HEK293 (cell line): Measurements from ENCODE around the gene EXD2.
A peak's percentile ranks its signal among the peaks of the same experiment; 100 is the strongest.
"Not testable (repeated sequence)": the region's sequence is repeated elsewhere in the genome, so short reads cannot be mapped to it uniquely, and the experiment has no call there.

Experiments used
- CTCF ChIA-PET: fragments of 350-600 bp; formaldehyde crosslinking; extraction: SDS; loops from one replicate; lab custom pipeline; 2021; ENCODE audit warnings: antibody characterized with exemption; lab: Yijun Ruan, JAX
- POLR2A ChIA-PET: fragments of 300-600 bp; formaldehyde crosslinking; extraction: SDS; loops from one replicate; lab custom pipeline; 2020; ENCODE audit warnings: antibody characterized with exemption, inconsistent platforms; lab: Yijun Ruan, JAX
- H3K27ac ChIP-seq: fragments of 200-500 bp; sonication (Bioruptor generic); 2 replicates; pipeline ENCODE4 v1.5.1; 2014; ENCODE audit warnings: low read depth, low read length, control low read depth, inconsistent platforms; ENCODE audit errors: extremely low read depth
- H3K36me3 ChIP-seq, 2 experiments: fragments of 200-500 bp in 1 of 2; sonication (Bioruptor generic) in 1 of 2; 1 replicate in 1 of 2; 2 replicates in 1 of 2; pipeline ENCODE4 v1.5.1; 2014 to 2017; ENCODE audit warnings: inconsistent platforms in 2 of 2, low read length in 2 of 2; ENCODE audit not compliant: control insufficient read depth in 2 of 2, insufficient read depth in 1 of 2
- H3K4me1 ChIP-seq: fragments of 200-500 bp; sonication (Bioruptor generic); 2 replicates; pipeline ENCODE4 v1.5.1; 2014; ENCODE audit warnings: mild to moderate bottlenecking, low read length, inconsistent platforms; ENCODE audit not compliant: control insufficient read depth, insufficient read depth
- H3K4me3 ChIP-seq: 2 replicates; pipeline ENCODE4 v1.5.1; 2011; ENCODE audit warnings: low read depth, mild to moderate bottlenecking, control low read depth, low read length, moderate library complexity
- H3K9me3 ChIP-seq: fragments of 200-500 bp; sonication (Bioruptor generic); 2 replicates; pipeline ENCODE4 v1.5.1; 2014; ENCODE audit warnings: low read depth, low read length, inconsistent platforms; ENCODE audit not compliant: control insufficient read depth, insufficient read depth
- HIC1 ChIP-seq: fragments of 450-650 bp; formaldehyde crosslinking; IDR thresholded peaks from 2 replicates; pipeline ENCODE4 v1.5.1; 2016; ENCODE audit warnings: missing biosample characterization, missing genetic modification characterization
- REST ChIP-seq: fragments of 450-650 bp; formaldehyde crosslinking; IDR thresholded peaks from 2 replicates; pipeline ENCODE4 v1.5.1; 2016; ENCODE audit warnings: missing biosample characterization, missing genetic modification characterization
- SALL2 ChIP-seq: fragments of 450-650 bp; formaldehyde crosslinking; IDR thresholded peaks from 2 replicates; pipeline ENCODE4 v1.5.0; 2017; ENCODE audit warnings: missing biosample characterization, mild to moderate bottlenecking, missing genetic modification characterization, borderline replicate concordance
- SP3 ChIP-seq: fragments of 450-650 bp; formaldehyde crosslinking; IDR thresholded peaks from 2 replicates; pipeline ENCODE4 v1.5.1; 2016; ENCODE audit warnings: missing biosample characterization, missing genetic modification characterization
- WT1 ChIP-seq: fragments of 450-650 bp; formaldehyde crosslinking; IDR thresholded peaks from 2 replicates; pipeline ENCODE4 v1.5.1; 2016; ENCODE audit warnings: missing biosample characterization, missing genetic modification characterization
- YY2 ChIP-seq: fragments of 450-650 bp; formaldehyde crosslinking; IDR thresholded peaks from 2 replicates; pipeline ENCODE4 v1.5.1; 2016; ENCODE audit warnings: missing biosample characterization, missing genetic modification characterization
- ZBTB10 ChIP-seq: fragments of 450-650 bp; formaldehyde crosslinking; IDR thresholded peaks from 2 replicates; pipeline ENCODE4 v1.5.1; 2016; ENCODE audit warnings: missing biosample characterization, missing genetic modification characterization
- ZBTB26 ChIP-seq: fragments of 450-650 bp; formaldehyde crosslinking; optimal IDR thresholded peaks from 2 replicates; pipeline ENCODE3; 2016; ENCODE audit warnings: missing biosample characterization, mild to moderate bottlenecking, missing genetic modification characterization
- ZNF146 ChIP-seq: fragments of 450-650 bp; formaldehyde crosslinking; IDR thresholded peaks from 2 replicates; pipeline ENCODE4 v1.5.1; 2016; ENCODE audit warnings: missing biosample characterization, missing genetic modification characterization
- ZNF157 ChIP-seq: fragments of 450-650 bp; formaldehyde crosslinking; IDR thresholded peaks from 2 replicates; pipeline ENCODE4 v1.5.1; 2016; ENCODE audit warnings: missing biosample characterization, missing genetic modification characterization
- ZNF223 ChIP-seq: fragments of 450-650 bp; formaldehyde crosslinking; IDR thresholded peaks from 2 replicates; pipeline ENCODE4 v1.5.1; 2016; ENCODE audit warnings: missing biosample characterization, missing genetic modification characterization
- ZNF274 ChIP-seq, 2 experiments: fragments of 200-500 bp in 1 of 2; fragments of 450-650 bp in 1 of 2; sonication (Bioruptor generic) in 1 of 2; formaldehyde crosslinking in 1 of 2; IDR thresholded peaks; 2 replicates each; pipeline versions ENCODE4 v1.5.1 to v1.6.1; 2014 to 2016; ENCODE audit warnings: borderline replicate concordance in 1 of 2, inconsistent platforms in 1 of 2, low read length in 1 of 2, missing biosample characterization in 1 of 2, missing genetic modification characterization in 1 of 2
- ZNF292 ChIP-seq: fragments of 450-650 bp; formaldehyde crosslinking; IDR thresholded peaks from 2 replicates; pipeline ENCODE4 v1.5.1; 2016; ENCODE audit warnings: low read depth, missing biosample characterization, missing genetic modification characterization, borderline replicate concordance
- ZNF362 ChIP-seq: fragments of 450-650 bp; formaldehyde crosslinking; IDR thresholded peaks from 2 replicates; pipeline ENCODE4 v1.5.1; 2016; ENCODE audit warnings: missing biosample characterization, missing genetic modification characterization
- ZNF521 ChIP-seq: fragments of 450-650 bp; formaldehyde crosslinking; IDR thresholded peaks from 2 replicates; pipeline ENCODE4 v1.5.1; 2017; ENCODE audit warnings: missing biosample characterization, mild to moderate bottlenecking, missing genetic modification characterization
- ZNF548 ChIP-seq: fragments of 450-650 bp; formaldehyde crosslinking; IDR thresholded peaks from 2 replicates; pipeline ENCODE4 v1.5.1; 2016; ENCODE audit warnings: missing biosample characterization, missing genetic modification characterization
- ZNF580 ChIP-seq: fragments of 450-650 bp; formaldehyde crosslinking; IDR thresholded peaks from 2 replicates; pipeline ENCODE4 v1.5.1; 2016; ENCODE audit warnings: missing biosample characterization, missing genetic modification characterization
- ZNF837 ChIP-seq: fragments of 450-650 bp; formaldehyde crosslinking; IDR thresholded peaks from 2 replicates; pipeline ENCODE4 v1.5.1; 2016; ENCODE audit warnings: missing biosample characterization, missing genetic modification characterization

EXD2 gene

GRCh38 chr14:69217663-69218062 is 26.4 kb downstream of the EXD2 start:
- CTCF ChIA-PET: interaction anchor here (1.0 kb wide), 1 partner anchor 26 kb away, joined by 3 read pairs; no protein-coding TSS in a partner anchor
- TF ChIP-seq ZNF146 (tag by site-specific recombination): peak; percentile 90
- 0 out of 2 replicates have a peak, but pooled peaks have one; percentile 51 for TF ChIP-seq ZNF580 (tag by site-specific recombination)
- H3K4me1 ChIP-seq, H3K9me3 ChIP-seq, H3K4me3 ChIP-seq, H3K27ac ChIP-seq, POLR2A ChIA-PET: not testable (repeated sequence)
- H3K36me3 ChIP-seq: peaks cover 5 to 21% of the 10 kb centered on the region in 2 experiments

GRCh38 chr14:69224946-69225345 is 33.6 kb downstream of the EXD2 start:
- H3K27ac ChIP-seq: no peak overlapping the region
- CTCF ChIA-PET: interaction anchor here (0.9 kb wide), 1 partner anchor 96 kb away, joined by 3 read pairs; no protein-coding TSS in a partner anchor

More at GRCh38 chr14:69224946-69225345, 33.6 kb downstream of the EXD2 start:
- Histone ChIP-seq H3K4me1 (no peaks in the 10 kb centered on the region), H3K36me3 (peaks cover 9 to 18% of the 10 kb centered on the region in 2 experiments), H3K9me3 (no peaks in the 10 kb centered on the region)
- POLR2A ChIA-PET: no interaction called here
- no peak for TF ChIP-seq YY2 (tag by site-specific recombination)
- no peak for TF ChIP-seq ZNF521 (tag by site-specific recombination)
- TF ChIP-seq SALL2: no peak
- TF ChIP-seq ZBTB10 (tag by site-specific recombination): no peak
- no peak for TF ChIP-seq ZNF292 (tag by site-specific recombination)
- TF ChIP-seq WT1: no peak
- TF ChIP-seq ZBTB26 (tag by site-specific recombination): no peak
- no peak for TF ChIP-seq ZNF362 (tag by site-specific recombination)
- no peak for TF ChIP-seq REST
- no peak for TF ChIP-seq ZNF157 (tag by site-specific recombination)
- TF ChIP-seq HIC1: no peak
- no peak for TF ChIP-seq ZNF548 (tag by site-specific recombination)
- no peak for TF ChIP-seq ZNF274 (IDR thresholded peaks at IDR 0.05; ENCODE audit: low read length)
- TF ChIP-seq ZNF274 (tag by site-specific recombination; IDR thresholded peaks at IDR 0.05; ENCODE audit: borderline replicate concordance): no peak
- TF ChIP-seq SP3 (tag by site-specific recombination): no peak
- TF ChIP-seq ZNF837 (tag by site-specific recombination): no peak
- TF ChIP-seq ZNF223 (tag by site-specific recombination): no peak
- TF ChIP-seq, all 188 proteins: peak for 0
- no peak overlapping the region for H3K4me3 ChIP-seq
